Mesothelial cell of epicardium (in vitro differentiated cells): ENCODE results near the gene CDK1. TPM values are rescaled to one million over a fixed set of nuclear protein-coding genes. Genes with fewer than 3 reads are reported as not detected.
A peak's percentile ranks its signal among the peaks of the same experiment; 100 is the strongest.

Experiments
- DNase-seq, 2 experiments: peaks; one replicate each; pipeline ENCODE4 v3.0.0; 2021; ENCODE audit warnings: low spot score in 2 of 2; ENCODE audit not compliant: unreplicated experiment in 2 of 2
- H3K27ac Mint-ChIP-seq: 2 replicates; pipeline ENCODE4 v1.8.0; 2021; ENCODE audit warnings: mixed read lengths
- H3K27me3 Mint-ChIP-seq: 2 replicates; pipeline ENCODE4 v1.8.0; 2021; ENCODE audit warnings: low read depth, mixed read lengths
- H3K36me3 Mint-ChIP-seq: 2 replicates; pipeline ENCODE4 v1.8.0; 2021; ENCODE audit warnings: mixed read lengths
- H3K4me1 Mint-ChIP-seq: 2 replicates; pipeline ENCODE4 v1.8.0; 2021; ENCODE audit warnings: mixed read lengths
- H3K4me3 Mint-ChIP-seq: 2 replicates; pipeline ENCODE4 v1.8.0; 2021; ENCODE audit warnings: mild to moderate bottlenecking, moderate library complexity, mixed read lengths
- H3K9me3 Mint-ChIP-seq: 2 replicates; pipeline ENCODE4 v1.8.0; 2021; ENCODE audit warnings: mixed read lengths
- total RNA-seq: library from RNA; stranded (reverse); gene quantifications from 3 replicates; pipeline ENCODE4 v1.2.1, GENCODE V29; 2021
- TF ChIP-seq, protein P1 (sequence below): fragments of 200-600 bp; sonication (generic); IDR thresholded peaks from one replicate; pipeline ENCODE4 v1.5.0; 2021; ENCODE audit warnings: antibody characterized with exemption; ENCODE audit not compliant: unreplicated experiment

Gene CDK1
- total RNA-seq, result 41.9 to 42.4 TPM (median 42.3 TPM) in 3 replicates

DNA sequence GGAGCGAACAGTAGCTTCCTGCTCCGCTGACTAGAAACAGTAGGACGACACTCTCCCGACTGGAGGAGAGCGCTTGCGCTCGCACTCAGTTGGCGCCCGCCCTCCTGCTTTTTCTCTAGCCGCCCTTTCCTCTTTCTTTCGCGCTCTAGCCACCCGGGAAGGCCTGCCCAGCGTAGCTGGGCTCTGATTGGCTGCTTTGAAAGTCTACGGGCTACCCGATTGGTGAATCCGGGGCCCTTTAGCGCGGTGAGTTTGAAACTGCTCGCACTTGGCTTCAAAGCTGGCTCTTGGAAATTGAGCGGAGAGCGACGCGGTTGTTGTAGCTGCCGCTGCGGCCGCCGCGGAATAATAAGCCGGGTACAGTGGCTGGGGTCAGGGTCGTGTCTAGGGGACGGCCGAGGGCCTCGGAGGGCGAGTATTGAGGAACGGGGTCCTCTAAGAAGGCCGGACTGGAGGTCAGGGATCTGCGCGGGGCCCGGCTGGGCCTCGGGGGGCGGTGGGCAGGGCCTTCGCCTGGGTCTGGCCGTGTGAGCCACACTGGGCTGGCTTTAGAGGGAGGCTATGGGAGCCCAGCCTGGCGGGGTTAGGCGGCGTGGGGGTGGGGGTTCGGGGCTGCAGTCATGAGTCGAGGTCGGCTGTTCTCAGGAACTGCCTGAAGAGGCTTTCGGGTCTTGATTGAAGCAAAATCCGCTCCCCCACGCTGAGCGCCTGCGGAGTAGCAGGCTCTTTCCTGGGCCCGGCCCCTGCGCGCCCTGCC lies at the start of gene CDK1:
CDK1 (plus strand) TSS at position 265 of the 757 bp plus-strand sequence. CDS start 1,688 bp downstream, outside the sequence.
- Mint-ChIP-seq H3K36me3 (no peaks in the 10 kb centered on the region), H3K4me3 (peak within 1 kb of the TSS; percentile 100), H3K27me3 (no peaks in the 10 kb centered on the region), H3K9me3 (peaks cover 6% of the 10 kb centered on the region), H3K27ac (peak within 1 kb of the TSS; percentile 97), H3K4me1 (peaks cover 46% of the 10 kb centered on the region)
- DNase-seq, result peak; percentile 95 to 96
- TF ChIP-seq, protein P1, sequence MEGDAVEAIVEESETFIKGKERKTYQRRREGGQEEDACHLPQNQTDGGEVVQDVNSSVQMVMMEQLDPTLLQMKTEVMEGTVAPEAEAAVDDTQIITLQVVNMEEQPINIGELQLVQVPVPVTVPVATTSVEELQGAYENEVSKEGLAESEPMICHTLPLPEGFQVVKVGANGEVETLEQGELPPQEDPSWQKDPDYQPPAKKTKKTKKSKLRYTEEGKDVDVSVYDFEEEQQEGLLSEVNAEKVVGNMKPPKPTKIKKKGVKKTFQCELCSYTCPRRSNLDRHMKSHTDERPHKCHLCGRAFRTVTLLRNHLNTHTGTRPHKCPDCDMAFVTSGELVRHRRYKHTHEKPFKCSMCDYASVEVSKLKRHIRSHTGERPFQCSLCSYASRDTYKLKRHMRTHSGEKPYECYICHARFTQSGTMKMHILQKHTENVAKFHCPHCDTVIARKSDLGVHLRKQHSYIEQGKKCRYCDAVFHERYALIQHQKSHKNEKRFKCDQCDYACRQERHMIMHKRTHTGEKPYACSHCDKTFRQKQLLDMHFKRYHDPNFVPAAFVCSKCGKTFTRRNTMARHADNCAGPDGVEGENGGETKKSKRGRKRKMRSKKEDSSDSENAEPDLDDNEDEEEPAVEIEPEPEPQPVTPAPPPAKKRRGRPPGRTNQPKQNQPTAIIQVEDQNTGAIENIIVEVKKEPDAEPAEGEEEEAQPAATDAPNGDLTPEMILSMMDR, result no peak

DNA sequence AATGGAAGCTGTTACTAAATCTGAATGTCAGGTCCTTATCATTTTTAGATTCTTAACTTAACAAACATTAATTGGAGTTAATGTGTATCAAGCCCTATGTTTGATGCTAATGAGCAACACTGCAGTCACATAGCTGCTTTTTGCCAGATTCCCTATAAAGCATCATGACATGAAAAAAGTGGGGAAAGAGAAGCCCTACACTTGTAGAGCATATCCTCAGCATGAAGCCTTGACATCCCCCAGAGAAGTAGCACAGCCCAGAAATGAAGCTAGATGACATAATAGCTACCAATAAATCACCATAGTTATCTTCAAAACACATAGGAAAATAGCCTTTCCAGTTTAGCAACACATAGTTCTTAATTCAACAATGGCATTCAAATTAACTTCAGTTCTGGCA lies 49.2 kb upstream of the CDK1 start:
- Mint-ChIP-seq H3K4me3 (no peak overlapping the region), H3K4me1 (peaks cover 58% of the 10 kb centered on the region), H3K36me3 (peaks cover 10% of the 10 kb centered on the region), H3K27ac (peak overlapping the region; percentile 66), H3K9me3 (peaks cover 3% of the 10 kb centered on the region), H3K27me3 (peaks cover 1% of the 10 kb centered on the region)
- no peak for DNase-seq
- TF ChIP-seq, protein P1, result no peak

DNA sequence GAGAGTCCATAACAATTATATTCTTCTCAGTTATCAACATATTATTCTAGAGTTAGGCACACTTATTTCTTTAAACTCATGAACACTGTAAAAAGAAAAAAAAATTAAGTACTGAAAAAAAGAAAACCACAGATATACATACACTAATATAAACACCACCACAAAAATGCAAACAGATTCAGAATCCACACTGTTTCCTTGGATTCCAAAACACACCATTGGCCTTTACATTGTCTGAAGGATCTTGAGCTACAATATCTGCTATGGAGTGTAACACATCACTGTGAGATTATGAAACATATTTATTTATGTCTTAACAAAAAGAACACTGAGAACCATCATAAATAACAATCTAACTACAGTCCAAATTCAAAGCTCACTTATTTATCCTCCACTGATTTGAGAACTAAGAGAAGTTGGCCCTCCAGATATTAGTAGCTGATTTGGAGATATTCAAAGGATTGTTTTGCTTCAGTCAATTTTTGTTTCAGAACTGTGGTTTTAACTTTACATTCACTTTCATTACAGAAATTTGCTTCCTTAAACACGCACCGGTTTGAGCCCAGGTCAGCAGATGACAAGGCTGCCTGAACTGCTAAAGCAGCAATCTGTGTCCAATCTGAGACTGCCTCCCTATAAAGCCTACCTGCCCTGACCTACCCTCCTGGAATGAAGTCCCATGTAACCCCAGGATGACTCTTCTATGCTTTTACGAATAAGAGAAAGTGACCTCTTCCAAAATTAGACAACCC lies 47.0 kb upstream of the CDK1 start:
- Mint-ChIP-seq H3K9me3 (no peaks in the 10 kb centered on the region), H3K27me3 (peaks cover 1% of the 10 kb centered on the region), H3K36me3 (no peaks in the 10 kb centered on the region), H3K4me1 (peaks cover 56% of the 10 kb centered on the region), H3K27ac (peak overlapping the region; percentile 92), H3K4me3 (peak overlapping the region; percentile 92)
- TF ChIP-seq, protein P1, result no peak
- no peak for DNase-seq

DNA sequence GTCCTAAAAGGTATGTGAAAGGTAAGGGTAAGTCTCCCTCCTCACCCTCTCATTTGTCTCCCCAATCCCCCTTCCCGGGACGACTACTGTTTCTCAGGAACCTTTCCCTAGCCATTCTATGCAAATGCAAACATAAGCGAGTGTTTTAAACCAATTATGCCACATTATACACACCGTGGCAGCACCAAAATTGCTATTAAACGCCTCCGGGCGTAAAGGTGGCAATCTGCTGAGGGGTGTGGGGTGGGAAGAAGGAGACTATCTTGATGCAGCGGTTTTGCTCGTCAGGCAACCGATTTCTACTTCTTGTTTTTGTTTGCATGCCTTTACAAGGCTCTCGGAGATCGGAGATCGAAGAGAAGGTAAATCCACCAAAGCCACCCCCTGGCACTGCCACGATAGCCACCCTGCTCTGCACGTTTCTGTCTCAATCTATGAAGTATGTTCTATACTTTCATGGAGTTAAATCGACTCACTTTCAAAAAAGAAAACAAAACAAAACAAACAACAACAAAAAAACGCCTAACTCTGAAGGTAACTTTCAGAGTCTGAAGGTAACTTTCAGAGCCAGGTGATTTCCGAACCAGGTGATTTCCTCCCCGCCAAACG lies 46.0 kb upstream of the CDK1 start:
- Mint-ChIP-seq H3K9me3 (no peaks in the 10 kb centered on the region), H3K4me3 (peak overlapping the region; percentile 92)

More for the DNA sequence above, 46.0 kb upstream of the CDK1 start:
- Mint-ChIP-seq H3K4me1 (peaks cover 53% of the 10 kb centered on the region), H3K27me3 (peaks cover 1% of the 10 kb centered on the region), H3K27ac (peak overlapping the region; percentile 92), H3K36me3 (no peaks in the 10 kb centered on the region)
- TF ChIP-seq, protein P1, result no peak
- DNase-seq, result no peak
